Measurements from ENCODE around the gene SUGP2.
"Not testable (repeated sequence)": the region's sequence is repeated elsewhere in the genome, so short reads cannot be mapped to it uniquely, and the experiment has no call there.

SUGP2 gene

GRCh38 chr19:19026299-19026971 is 6.9 kb downstream of the SUGP2 start:
- in situ Hi-C loops (cut with MboI; ENCODE audit: low sequenced_read_pairs, unreplicated experiment): no loop called here
- DNase-seq (ENCODE audit: low spot score): no peak
- TF ChIP-seq, protein P1, sequence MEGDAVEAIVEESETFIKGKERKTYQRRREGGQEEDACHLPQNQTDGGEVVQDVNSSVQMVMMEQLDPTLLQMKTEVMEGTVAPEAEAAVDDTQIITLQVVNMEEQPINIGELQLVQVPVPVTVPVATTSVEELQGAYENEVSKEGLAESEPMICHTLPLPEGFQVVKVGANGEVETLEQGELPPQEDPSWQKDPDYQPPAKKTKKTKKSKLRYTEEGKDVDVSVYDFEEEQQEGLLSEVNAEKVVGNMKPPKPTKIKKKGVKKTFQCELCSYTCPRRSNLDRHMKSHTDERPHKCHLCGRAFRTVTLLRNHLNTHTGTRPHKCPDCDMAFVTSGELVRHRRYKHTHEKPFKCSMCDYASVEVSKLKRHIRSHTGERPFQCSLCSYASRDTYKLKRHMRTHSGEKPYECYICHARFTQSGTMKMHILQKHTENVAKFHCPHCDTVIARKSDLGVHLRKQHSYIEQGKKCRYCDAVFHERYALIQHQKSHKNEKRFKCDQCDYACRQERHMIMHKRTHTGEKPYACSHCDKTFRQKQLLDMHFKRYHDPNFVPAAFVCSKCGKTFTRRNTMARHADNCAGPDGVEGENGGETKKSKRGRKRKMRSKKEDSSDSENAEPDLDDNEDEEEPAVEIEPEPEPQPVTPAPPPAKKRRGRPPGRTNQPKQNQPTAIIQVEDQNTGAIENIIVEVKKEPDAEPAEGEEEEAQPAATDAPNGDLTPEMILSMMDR (IDR thresholded peaks at IDR 0.05; ENCODE audit: borderline replicate concordance, control extremely low read depth, extremely low read depth, insufficient read depth, missing control alignments): no peak

GRCh38 chr19:19025861-19026260 is 7.5 kb downstream of the SUGP2 start:
- no peak for DNase-seq (ENCODE audit: low spot score)
- in situ Hi-C loops (cut with MboI; ENCODE audit: low sequenced_read_pairs, unreplicated experiment): no loop called here
- TF ChIP-seq, protein P1 (IDR thresholded peaks at IDR 0.05; ENCODE audit: borderline replicate concordance, control extremely low read depth, extremely low read depth, insufficient read depth, missing control alignments): no peak

DNA sequence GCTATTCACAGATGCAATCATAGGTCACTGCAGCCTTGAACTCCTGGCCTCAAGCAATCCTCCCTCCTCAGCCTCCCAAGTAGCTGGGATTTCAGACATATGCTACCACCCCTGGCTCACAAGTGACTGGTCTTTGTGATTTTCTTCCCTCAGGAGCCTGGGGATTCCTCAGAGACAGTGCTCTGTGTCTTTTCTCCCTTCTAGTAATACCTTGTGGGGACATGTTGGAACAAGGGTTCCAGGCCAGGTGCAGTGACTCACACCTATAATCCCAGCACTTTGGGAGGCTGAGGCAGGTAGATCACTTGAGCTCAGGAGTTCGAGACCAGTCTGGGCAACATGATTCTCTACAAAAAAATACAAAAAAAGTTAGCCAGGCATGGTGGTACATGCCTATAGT is 9.9 kb downstream of the SUGP2 start:
- in situ Hi-C loops (cut with MboI; ENCODE audit: low sequenced_read_pairs, unreplicated experiment); DNase-seq (ENCODE audit: low spot score): not testable (repeated sequence)

- TF ChIP-seq, protein P1 (IDR thresholded peaks at IDR 0.05; ENCODE audit: borderline replicate concordance, control extremely low read depth, extremely low read depth, insufficient read depth, missing control alignments): no peak
- in situ Hi-C loops (cut with MboI; ENCODE audit: low sequenced_read_pairs, unreplicated experiment): no loop called here
Observed at GRCh38 chr19:19022380-19022961, 10.8 kb downstream of the SUGP2 start.

DNA sequence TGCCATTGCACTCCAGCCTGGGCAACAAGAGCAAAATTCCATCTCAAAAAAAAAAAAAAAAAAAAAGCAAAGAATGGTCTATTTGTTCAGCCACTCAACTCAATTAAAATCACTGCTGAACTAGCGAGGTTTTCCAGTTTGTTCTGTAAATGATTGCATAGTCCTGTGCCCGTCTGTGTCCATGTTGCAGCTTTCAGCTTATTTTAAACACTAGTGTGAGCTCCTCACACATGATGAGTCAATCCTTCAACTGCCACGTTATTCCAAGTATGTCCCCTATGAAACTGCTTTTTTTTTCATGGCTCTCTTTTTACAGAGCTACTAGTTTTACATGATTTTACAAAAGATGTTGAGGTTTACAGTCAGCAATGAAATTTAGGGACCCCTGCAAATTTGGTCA is 12.2 kb downstream of the SUGP2 start:
- in situ Hi-C loops (cut with MboI; ENCODE audit: low sequenced_read_pairs, unreplicated experiment): no loop called here
- no peak for DNase-seq (ENCODE audit: low spot score)
- TF ChIP-seq, protein P1 (IDR thresholded peaks at IDR 0.05; ENCODE audit: borderline replicate concordance, control extremely low read depth, extremely low read depth, insufficient read depth, missing control alignments): no peak

More at GRCh38 chr19:19022380-19022961, 10.8 kb downstream of the SUGP2 start:
- DNase-seq (ENCODE audit: low spot score): no peak

DNA sequence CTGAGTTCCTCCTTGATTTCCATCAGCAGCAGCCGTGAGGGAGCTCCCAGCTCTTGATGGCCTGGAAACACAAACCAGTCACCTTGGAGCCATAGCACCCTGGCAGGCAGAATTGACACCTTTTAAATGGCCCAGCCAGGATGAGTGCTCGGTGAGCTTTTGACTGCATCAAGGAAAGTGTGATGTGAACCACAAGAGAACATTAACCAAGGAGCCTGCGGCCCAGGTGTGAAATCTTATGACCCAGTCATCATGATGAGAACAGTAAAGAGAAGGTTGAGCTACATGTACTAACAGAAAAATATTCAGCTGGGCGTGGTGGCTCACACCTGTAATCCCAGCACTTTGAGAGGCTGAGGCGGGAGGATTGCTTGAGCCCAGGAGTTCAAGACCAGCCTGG is 22.8 kb downstream of the SUGP2 start:
- TF ChIP-seq, protein P1 (IDR thresholded peaks at IDR 0.05; ENCODE audit: borderline replicate concordance, control extremely low read depth, extremely low read depth, insufficient read depth, missing control alignments): no peak
- DNase-seq (ENCODE audit: low spot score): no peak
- in situ Hi-C loops (cut with MboI; ENCODE audit: low sequenced_read_pairs, unreplicated experiment): no loop called here

- in situ Hi-C loops (cut with MboI; ENCODE audit: low sequenced_read_pairs, unreplicated experiment): no loop called here
- DNase-seq (ENCODE audit: low spot score): no peak
- TF ChIP-seq, protein P1 (IDR thresholded peaks at IDR 0.05; ENCODE audit: borderline replicate concordance, control extremely low read depth, extremely low read depth, insufficient read depth, missing control alignments): no peak
Observed at GRCh38 chr19:19009951-19010350, 23.4 kb downstream of the SUGP2 start.

Measured in GM13976 (cell line).